ENCODE data around the gene FAM222B. TPM values are rescaled to one million over a fixed set of nuclear protein-coding genes. Genes with fewer than 3 reads are reported as not detected.

FAM222B gene
- total and polyA plus RNA-seq, 9 of the 15 experiments (the other 6 are each of a cell fraction or from before 2014, with no cell fraction given): 4.0 to 34.6 (median 7.5) TPM

DNA sequence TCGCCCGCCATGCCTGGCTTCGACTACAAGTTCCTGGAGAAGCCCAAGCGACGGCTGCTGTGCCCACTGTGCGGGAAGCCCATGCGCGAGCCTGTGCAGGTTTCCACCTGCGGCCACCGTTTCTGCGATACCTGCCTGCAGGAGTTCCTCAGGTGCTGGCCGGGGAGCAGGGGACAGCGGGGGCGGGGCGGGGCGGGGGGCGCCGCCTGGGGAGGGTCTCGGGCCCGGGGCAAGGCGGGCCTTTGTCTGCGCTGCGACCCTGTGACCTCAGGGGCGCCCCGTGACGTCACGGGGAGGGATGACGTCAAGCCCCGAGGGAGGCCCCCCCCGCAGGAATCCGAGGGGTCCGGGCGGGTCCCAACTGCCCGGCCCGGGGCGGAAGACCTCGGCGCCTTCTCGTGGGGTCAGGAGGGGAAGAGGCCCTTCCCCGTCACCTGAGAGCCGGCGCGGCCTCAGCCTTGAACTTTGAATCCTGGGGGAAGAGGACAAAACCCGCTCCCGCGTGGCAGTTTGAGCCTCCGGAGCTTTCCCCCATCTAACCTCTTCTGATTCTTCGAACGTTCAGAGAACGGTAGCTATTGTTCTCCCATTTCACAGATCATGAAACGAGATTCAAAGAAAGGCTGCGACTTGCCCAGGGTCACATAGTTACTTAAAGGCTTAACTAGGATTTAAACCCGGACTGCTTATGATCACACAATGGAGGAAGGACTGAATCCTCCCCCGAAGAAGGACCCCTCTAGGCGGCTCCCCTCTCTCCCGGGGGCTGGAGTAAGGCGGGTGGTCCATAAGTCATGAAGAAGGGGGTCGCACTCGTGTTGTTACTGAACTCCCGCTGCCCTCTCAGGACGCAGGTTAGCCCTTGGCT, 98.3 kb downstream of the FAM222B start (continued):
- TF ChIP-seq MAX (CRISPR knock-in tag; IDR thresholded peaks at IDR 0.05): peak; percentile 94
- TF ChIP-seq, protein P1, sequence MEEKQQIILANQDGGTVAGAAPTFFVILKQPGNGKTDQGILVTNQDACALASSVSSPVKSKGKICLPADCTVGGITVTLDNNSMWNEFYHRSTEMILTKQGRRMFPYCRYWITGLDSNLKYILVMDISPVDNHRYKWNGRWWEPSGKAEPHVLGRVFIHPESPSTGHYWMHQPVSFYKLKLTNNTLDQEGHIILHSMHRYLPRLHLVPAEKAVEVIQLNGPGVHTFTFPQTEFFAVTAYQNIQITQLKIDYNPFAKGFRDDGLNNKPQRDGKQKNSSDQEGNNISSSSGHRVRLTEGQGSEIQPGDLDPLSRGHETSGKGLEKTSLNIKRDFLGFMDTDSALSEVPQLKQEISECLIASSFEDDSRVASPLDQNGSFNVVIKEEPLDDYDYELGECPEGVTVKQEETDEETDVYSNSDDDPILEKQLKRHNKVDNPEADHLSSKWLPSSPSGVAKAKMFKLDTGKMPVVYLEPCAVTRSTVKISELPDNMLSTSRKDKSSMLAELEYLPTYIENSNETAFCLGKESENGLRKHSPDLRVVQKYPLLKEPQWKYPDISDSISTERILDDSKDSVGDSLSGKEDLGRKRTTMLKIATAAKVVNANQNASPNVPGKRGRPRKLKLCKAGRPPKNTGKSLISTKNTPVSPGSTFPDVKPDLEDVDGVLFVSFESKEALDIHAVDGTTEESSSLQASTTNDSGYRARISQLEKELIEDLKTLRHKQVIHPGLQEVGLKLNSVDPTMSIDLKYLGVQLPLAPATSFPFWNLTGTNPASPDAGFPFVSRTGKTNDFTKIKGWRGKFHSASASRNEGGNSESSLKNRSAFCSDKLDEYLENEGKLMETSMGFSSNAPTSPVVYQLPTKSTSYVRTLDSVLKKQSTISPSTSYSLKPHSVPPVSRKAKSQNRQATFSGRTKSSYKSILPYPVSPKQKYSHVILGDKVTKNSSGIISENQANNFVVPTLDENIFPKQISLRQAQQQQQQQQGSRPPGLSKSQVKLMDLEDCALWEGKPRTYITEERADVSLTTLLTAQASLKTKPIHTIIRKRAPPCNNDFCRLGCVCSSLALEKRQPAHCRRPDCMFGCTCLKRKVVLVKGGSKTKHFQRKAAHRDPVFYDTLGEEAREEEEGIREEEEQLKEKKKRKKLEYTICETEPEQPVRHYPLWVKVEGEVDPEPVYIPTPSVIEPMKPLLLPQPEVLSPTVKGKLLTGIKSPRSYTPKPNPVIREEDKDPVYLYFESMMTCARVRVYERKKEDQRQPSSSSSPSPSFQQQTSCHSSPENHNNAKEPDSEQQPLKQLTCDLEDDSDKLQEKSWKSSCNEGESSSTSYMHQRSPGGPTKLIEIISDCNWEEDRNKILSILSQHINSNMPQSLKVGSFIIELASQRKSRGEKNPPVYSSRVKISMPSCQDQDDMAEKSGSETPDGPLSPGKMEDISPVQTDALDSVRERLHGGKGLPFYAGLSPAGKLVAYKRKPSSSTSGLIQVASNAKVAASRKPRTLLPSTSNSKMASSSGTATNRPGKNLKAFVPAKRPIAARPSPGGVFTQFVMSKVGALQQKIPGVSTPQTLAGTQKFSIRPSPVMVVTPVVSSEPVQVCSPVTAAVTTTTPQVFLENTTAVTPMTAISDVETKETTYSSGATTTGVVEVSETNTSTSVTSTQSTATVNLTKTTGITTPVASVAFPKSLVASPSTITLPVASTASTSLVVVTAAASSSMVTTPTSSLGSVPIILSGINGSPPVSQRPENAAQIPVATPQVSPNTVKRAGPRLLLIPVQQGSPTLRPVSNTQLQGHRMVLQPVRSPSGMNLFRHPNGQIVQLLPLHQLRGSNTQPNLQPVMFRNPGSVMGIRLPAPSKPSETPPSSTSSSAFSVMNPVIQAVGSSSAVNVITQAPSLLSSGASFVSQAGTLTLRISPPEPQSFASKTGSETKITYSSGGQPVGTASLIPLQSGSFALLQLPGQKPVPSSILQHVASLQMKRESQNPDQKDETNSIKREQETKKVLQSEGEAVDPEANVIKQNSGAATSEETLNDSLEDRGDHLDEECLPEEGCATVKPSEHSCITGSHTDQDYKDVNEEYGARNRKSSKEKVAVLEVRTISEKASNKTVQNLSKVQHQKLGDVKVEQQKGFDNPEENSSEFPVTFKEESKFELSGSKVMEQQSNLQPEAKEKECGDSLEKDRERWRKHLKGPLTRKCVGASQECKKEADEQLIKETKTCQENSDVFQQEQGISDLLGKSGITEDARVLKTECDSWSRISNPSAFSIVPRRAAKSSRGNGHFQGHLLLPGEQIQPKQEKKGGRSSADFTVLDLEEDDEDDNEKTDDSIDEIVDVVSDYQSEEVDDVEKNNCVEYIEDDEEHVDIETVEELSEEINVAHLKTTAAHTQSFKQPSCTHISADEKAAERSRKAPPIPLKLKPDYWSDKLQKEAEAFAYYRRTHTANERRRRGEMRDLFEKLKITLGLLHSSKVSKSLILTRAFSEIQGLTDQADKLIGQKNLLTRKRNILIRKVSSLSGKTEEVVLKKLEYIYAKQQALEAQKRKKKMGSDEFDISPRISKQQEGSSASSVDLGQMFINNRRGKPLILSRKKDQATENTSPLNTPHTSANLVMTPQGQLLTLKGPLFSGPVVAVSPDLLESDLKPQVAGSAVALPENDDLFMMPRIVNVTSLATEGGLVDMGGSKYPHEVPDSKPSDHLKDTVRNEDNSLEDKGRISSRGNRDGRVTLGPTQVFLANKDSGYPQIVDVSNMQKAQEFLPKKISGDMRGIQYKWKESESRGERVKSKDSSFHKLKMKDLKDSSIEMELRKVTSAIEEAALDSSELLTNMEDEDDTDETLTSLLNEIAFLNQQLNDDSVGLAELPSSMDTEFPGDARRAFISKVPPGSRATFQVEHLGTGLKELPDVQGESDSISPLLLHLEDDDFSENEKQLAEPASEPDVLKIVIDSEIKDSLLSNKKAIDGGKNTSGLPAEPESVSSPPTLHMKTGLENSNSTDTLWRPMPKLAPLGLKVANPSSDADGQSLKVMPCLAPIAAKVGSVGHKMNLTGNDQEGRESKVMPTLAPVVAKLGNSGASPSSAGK (IDR thresholded peaks at IDR 0.05): no peak; the same call in 1 of the 2 replicates
- TF ChIP-seq HDAC1 (IDR thresholded peaks at IDR 0.05): peak in 1 of 2 experiments; percentile 66; a peak in 1 of 4 replicates
- TF ChIP-seq CREBBP (IDR thresholded peaks at IDR 0.05; ENCODE audit: low read depth, low read length): no peak
- TF ChIP-seq THRA (IDR thresholded peaks at IDR 0.05): no peak
- TF ChIP-seq, protein P2, sequence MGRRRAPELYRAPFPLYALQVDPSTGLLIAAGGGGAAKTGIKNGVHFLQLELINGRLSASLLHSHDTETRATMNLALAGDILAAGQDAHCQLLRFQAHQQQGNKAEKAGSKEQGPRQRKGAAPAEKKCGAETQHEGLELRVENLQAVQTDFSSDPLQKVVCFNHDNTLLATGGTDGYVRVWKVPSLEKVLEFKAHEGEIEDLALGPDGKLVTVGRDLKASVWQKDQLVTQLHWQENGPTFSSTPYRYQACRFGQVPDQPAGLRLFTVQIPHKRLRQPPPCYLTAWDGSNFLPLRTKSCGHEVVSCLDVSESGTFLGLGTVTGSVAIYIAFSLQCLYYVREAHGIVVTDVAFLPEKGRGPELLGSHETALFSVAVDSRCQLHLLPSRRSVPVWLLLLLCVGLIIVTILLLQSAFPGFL (CRISPR knock-in tag; IDR thresholded peaks at IDR 0.05): peak; percentile 44; the same call in 1 of the 2 replicates
- peak; percentile 29 for TF ChIP-seq NEUROD1 (IDR thresholded peaks at IDR 0.05; ENCODE audit: borderline replicate concordance, low read depth, low read length, partially characterized antibody)
- TF ChIP-seq BCOR (IDR thresholded peaks at IDR 0.05): no peak
- TF ChIP-seq LARP7 (IDR thresholded peaks at IDR 0.05): no peak
- no peak for TF ChIP-seq ASH1L (IDR thresholded peaks at IDR 0.05; ENCODE audit: borderline replicate concordance, low read depth, partially characterized antibody)
- no peak for TF ChIP-seq TFAM (CRISPR knock-in tag; conservative IDR thresholded peaks at IDR 0.05)
- TF ChIP-seq ZNF143 (CRISPR knock-in tag; IDR thresholded peaks at IDR 0.05): peak; percentile 42; the same call in 1 of the 2 replicates
- peak; percentile 90 for TF ChIP-seq KHSRP (IDR thresholded peaks at IDR 0.05)

All from K562 (cell line).